Gastroesophageal sphincter (tissue), 4 donors: ENCODE results near the gene HAT1. TPM values are rescaled to one million over a fixed set of nuclear protein-coding genes. Genes with fewer than 3 reads are reported as not detected.

Experiments used
- ATAC-seq: fragments of 150-250 bp; one replicate; pipeline ENCODE4 v1.9.1; 2016; ENCODE audit warnings: mild to moderate bottlenecking, moderate library complexity
- H3K27ac ChIP-seq, 4 donors: fragments of 200-600 bp; sonication (generic) in 3 of 4; 1 replicate in 3 of 4; 2 replicates in 1 of 4; pipeline ENCODE4 v1.5.1; 2016 to 2019
- H3K27me3 ChIP-seq: fragments of 200-600 bp; sonication (generic); one replicate; pipeline ENCODE4 v1.5.1; 2019
- H3K36me3 ChIP-seq, 2 donors: fragments of 200-600 bp; sonication (generic); one replicate each; pipeline ENCODE4 v1.5.1; 2019; ENCODE audit warnings: control low read depth in 1 of 2
- H3K4me1 ChIP-seq, 3 donors: fragments of 200-600 bp; sonication (generic); 1 replicate in 2 of 3; 2 replicates in 1 of 3; pipeline ENCODE4 v1.5.1; 2016 to 2019; ENCODE audit warnings: control low read depth in 2 of 3
- H3K4me3 ChIP-seq, 2 donors: fragments of 200-600 bp; sonication (generic); one replicate each; pipeline ENCODE4 v1.5.1; 2019; ENCODE audit warnings: mild to moderate bottlenecking in 1 of 2, moderate library complexity in 1 of 2
- H3K9me3 ChIP-seq, 3 donors: fragments of 200-600 bp; sonication (generic); one replicate each; pipeline ENCODE4 v1.5.1; 2017 to 2019; ENCODE audit warnings: control low read depth in 2 of 3
- EP300 ChIP-seq: sonication (generic); formaldehyde crosslinking; IDR thresholded peaks from one replicate; pipeline ENCODE4 v1.6.1; 2017; ENCODE audit warnings: antibody characterized with exemption, mild to moderate bottlenecking
- POLR2A ChIP-seq, 2 donors: fragments of 450-650 bp; IDR thresholded peaks; one replicate each; pipeline ENCODE4 v1.6.1; 2017; ENCODE audit warnings: antibody characterized with exemption in 2 of 2, mild to moderate bottlenecking in 2 of 2, moderate library complexity in 1 of 2
- POLR2AphosphoS5 ChIP-seq: sonication (generic); formaldehyde crosslinking; IDR thresholded peaks from one replicate; pipeline ENCODE4 v1.6.1; 2017; ENCODE audit warnings: antibody characterized with exemption
- WGBS, 2 donors: methylation state at CpG; one replicate each; pipeline ENCODE4 v1.1.5; 2018; ENCODE audit warnings: low coverage in 1 of 2; 5-methylcytosine and 5-hydroxymethylcytosine counted together
- total RNA-seq, 4 donors: library from RNA; depleted of rRNA; stranded (reverse); fragments of >200 nt; gene quantifications; one replicate each; pipeline ENCODE4 v1.1.0, GENCODE V29; 2016
- TF ChIP-seq, protein P1 (sequence below), 4 experiments: fragments of 200-600 bp in 2 of 4; fragments of 450-650 bp in 2 of 4; sonication (generic) in 1 of 4; IDR thresholded peaks; one replicate each; pipeline ENCODE4 v1.5.1; 2017 to 2019; ENCODE audit warnings: antibody characterized with exemption in 4 of 4, mild to moderate bottlenecking in 2 of 4, moderate library complexity in 2 of 4

The HAT1 gene
- total RNA-seq, 4 donors from 2014 or later, result 25.2 to 34.2 (median 31.3) TPM

DNA sequence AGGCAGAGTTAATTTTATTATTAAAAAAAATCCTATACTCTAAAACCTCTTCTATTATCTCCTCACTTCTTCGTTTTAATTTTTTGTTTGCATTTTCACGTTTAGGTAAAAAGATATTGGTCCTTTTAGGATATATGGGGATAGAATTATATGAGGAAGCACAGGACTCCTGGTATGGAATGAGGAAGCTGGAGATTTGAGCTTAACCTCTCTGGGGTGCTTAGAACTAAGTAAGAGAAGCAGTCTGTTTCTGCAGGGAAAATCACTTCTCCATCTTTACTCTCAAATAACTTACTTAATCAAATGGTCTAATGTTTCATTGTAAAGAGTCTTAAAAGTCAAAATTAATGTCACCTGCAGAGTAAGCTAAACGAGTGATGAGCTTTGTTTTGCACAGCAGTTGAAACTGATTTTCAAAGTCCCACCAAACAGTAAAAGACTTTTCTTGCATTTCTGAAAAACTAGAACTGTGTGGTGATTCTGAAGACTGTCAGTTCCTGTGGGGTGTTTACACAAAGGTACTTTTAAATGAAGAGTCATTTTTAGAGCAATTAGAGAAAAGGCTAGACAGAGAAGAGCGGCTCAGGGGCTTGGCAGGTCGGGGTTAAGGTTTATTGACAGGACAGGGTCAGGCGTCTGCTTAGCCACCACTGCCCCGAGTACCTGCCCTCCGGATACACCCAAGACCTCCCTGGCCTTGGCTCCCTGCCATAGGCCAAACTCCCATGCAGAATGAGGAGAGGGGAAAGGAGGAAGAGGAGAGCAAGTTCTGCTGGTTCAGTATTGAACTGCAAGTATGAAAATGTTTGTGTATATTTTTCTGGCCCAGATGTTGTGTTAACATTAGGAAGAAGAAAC is 99.0 kb downstream of the HAT1 start:
- no peaks in the 10 kb centered on the region for H3K9me3 ChIP-seq
- no peak for ATAC-seq
- no peaks in the 10 kb centered on the region for H3K36me3 ChIP-seq
- no peak for TF ChIP-seq EP300
- no peak for TF ChIP-seq POLR2AphosphoS5
- TF ChIP-seq, protein P1, sequence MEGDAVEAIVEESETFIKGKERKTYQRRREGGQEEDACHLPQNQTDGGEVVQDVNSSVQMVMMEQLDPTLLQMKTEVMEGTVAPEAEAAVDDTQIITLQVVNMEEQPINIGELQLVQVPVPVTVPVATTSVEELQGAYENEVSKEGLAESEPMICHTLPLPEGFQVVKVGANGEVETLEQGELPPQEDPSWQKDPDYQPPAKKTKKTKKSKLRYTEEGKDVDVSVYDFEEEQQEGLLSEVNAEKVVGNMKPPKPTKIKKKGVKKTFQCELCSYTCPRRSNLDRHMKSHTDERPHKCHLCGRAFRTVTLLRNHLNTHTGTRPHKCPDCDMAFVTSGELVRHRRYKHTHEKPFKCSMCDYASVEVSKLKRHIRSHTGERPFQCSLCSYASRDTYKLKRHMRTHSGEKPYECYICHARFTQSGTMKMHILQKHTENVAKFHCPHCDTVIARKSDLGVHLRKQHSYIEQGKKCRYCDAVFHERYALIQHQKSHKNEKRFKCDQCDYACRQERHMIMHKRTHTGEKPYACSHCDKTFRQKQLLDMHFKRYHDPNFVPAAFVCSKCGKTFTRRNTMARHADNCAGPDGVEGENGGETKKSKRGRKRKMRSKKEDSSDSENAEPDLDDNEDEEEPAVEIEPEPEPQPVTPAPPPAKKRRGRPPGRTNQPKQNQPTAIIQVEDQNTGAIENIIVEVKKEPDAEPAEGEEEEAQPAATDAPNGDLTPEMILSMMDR (IDR thresholded peaks at IDR 0.05), result no peak
- no peak for TF ChIP-seq POLR2A (IDR thresholded peaks at IDR 0.05)
- no peak overlapping the region for H3K27ac ChIP-seq
- H3K27me3 ChIP-seq, result no peaks in the 10 kb centered on the region
- no peak overlapping the region for H3K4me3 ChIP-seq
- H3K4me1 ChIP-seq, result peaks cover 0 to 7% (median 0%) of the 10 kb centered on the region in 3 donors
- 46 to 58% methylated on average over 5 to 8 of the region's 8 CpGs for WGBS, 2 donors

DNA sequence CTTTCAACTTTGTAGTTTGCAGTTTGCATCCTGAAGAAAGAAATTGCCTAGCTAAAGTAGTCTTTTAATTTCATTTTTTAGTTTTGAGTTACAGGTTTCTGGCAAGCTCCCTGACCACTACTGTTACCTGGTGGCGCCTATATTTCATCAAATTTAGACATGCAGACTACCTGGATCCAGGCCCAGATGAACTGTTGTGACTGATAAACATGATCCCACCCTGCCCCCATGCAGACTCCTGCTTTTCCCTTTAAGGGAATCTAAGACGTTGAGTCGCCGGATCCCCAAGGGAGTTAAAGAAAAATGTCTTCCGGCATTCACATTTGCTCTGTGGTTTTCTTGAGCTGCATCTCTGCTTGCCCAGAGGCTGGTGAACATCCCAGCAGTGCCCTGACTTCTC is 99.7 kb downstream of the HAT1 start:
- H3K4me3 ChIP-seq, result no peak overlapping the region
- H3K36me3 ChIP-seq, result no peaks in the 10 kb centered on the region
- H3K27me3 ChIP-seq, result no peaks in the 10 kb centered on the region
- WGBS, 2 donors, result 20 to 45% methylated on average over 1 to 3 of the region's 5 CpGs
- H3K27ac ChIP-seq, result no peak overlapping the region
- ATAC-seq, result no peak
- H3K4me1 ChIP-seq, result peaks cover 0 to 7% (median 0%) of the 10 kb centered on the region in 3 donors
- TF ChIP-seq POLR2AphosphoS5 (no peak), EP300 (no peak), POLR2A (IDR thresholded peaks at IDR 0.05) (no peak)
- TF ChIP-seq, protein P1 (IDR thresholded peaks at IDR 0.05), result no peak
- no peaks in the 10 kb centered on the region for H3K9me3 ChIP-seq

DNA sequence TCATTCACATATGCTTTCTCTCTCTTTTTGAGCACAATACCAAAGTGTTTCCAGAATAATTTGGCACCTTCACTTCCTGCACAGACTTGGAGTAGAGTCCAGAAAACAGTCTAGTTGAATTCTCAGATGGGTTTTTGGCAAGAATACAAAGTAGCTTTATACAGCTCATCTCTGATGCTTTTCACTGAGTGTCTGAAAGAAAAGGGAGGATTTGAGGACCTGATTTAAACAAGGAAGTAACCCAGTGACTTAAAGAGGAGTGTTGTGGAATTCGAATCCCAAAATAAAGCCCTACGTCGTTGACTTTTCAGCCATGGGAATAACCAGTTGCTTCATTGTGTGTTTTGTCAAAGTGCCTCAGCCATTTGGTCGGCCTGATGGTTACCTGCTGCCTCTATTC is 109.3 kb downstream of the HAT1 start:
- no peaks in the 10 kb centered on the region for H3K4me1 ChIP-seq
- no peak overlapping the region for H3K4me3 ChIP-seq
- H3K36me3 ChIP-seq, result no peaks in the 10 kb centered on the region
- no peak for ATAC-seq
- H3K9me3 ChIP-seq, result no peaks in the 10 kb centered on the region
- no peak overlapping the region for H3K27ac ChIP-seq
- H3K27me3 ChIP-seq, result no peaks in the 10 kb centered on the region
- no peak for TF ChIP-seq POLR2A (IDR thresholded peaks at IDR 0.05)
- TF ChIP-seq, protein P1 (IDR thresholded peaks at IDR 0.05), result no peak
- TF ChIP-seq EP300, result no peak
- TF ChIP-seq POLR2AphosphoS5, result no peak
- 20 to 57% methylated on average over 1 to 4 of the region's 4 CpGs for WGBS, 2 donors

Other genes with a start within 250 kb of the HAT1 start
- 100 to 1,000 TPM; 117 to 147 (median 131) TPM for gene DYNC1I2, start 235.0 kb upstream of the HAT1 start, total RNA-seq
- gene SLC25A12, start 28.2 kb upstream of the HAT1 start, total RNA-seq, result 10 to 100 TPM; 54.9 to 82.7 (median 70.5) TPM
- 1 to 10 TPM; 1.8 to 9.2 (median 4.2) TPM for gene METAP1D, start 77.5 kb downstream of the HAT1 start, total RNA-seq
- under 1 TPM in 1 of 4 donors, not detected in 3; 0.40 TPM for gene DLX1, start 163.0 kb downstream of the HAT1 start, total RNA-seq
- not detected for gene DLX2, start 180.4 kb downstream of the HAT1 start, total RNA-seq